WERI-Rb-1 (cell line): ENCODE results near the gene PPIF.

Experiments
- DNase-seq: peaks from one replicate; pipeline ENCODE4 v3.0.0-alpha.2; 2020
- H3K27ac ChIP-seq: fragments of 250-450 bp; sonication (Bioruptor Pico); 2 replicates; pipeline ENCODE4 v1.5.1; 2020; ENCODE audit warnings: mild to moderate bottlenecking, moderate library complexity
- H3K27me3 ChIP-seq: fragments of 250-450 bp; sonication (Bioruptor Pico); 2 replicates; pipeline ENCODE4 v1.5.1; 2021; ENCODE audit warnings: mild to moderate bottlenecking, low read depth, moderate library complexity; ENCODE audit not compliant: insufficient read depth, severe bottlenecking
- H3K36me3 ChIP-seq: fragments of 250-450 bp; sonication (Bioruptor Pico); 2 replicates; pipeline ENCODE4 v1.5.1; 2020; ENCODE audit warnings: mild to moderate bottlenecking, moderate library complexity
- H3K4me3 ChIP-seq: 2 replicates; pipeline ENCODE4 v1.5.1; 2011; ENCODE audit warnings: low read depth, mild to moderate bottlenecking, control low read depth, low read length
- H3K9me3 ChIP-seq: fragments of 250-450 bp; sonication (Bioruptor Pico); 2 replicates; pipeline ENCODE4 v1.5.1; 2021; ENCODE audit warnings: mild to moderate bottlenecking, moderate library complexity; ENCODE audit not compliant: severe bottlenecking
- TF ChIP-seq, protein P1 (sequence below): IDR thresholded peaks from 2 replicates; pipeline ENCODE4 v1.5.1; 2011; ENCODE audit warnings: low read depth, mild to moderate bottlenecking, control low read depth, inconsistent platforms, low read length

Gene PPIF

DNA sequence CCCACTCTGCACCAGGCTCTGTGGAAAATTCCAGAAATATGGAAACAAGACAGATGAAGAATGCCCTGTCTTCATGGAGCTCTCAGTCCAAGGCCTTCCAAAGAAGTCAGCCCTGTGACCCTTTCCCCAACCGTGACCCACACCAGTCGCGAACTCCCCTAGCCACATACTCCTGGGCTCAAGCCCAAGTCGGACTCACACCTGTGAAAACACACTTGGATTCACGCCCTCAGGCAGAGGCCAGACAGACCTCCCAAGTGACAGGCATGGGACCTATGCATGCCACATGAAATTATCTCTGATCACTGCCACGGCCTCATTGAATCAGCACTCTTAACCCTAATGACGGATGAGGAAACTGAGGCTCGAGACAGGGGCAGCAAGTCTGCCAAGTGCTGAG is 55.7 kb downstream of the PPIF start:
- H3K36me3 ChIP-seq = no peaks in the 10 kb centered on the region
- DNase-seq = no peak
- TF ChIP-seq, protein P1, sequence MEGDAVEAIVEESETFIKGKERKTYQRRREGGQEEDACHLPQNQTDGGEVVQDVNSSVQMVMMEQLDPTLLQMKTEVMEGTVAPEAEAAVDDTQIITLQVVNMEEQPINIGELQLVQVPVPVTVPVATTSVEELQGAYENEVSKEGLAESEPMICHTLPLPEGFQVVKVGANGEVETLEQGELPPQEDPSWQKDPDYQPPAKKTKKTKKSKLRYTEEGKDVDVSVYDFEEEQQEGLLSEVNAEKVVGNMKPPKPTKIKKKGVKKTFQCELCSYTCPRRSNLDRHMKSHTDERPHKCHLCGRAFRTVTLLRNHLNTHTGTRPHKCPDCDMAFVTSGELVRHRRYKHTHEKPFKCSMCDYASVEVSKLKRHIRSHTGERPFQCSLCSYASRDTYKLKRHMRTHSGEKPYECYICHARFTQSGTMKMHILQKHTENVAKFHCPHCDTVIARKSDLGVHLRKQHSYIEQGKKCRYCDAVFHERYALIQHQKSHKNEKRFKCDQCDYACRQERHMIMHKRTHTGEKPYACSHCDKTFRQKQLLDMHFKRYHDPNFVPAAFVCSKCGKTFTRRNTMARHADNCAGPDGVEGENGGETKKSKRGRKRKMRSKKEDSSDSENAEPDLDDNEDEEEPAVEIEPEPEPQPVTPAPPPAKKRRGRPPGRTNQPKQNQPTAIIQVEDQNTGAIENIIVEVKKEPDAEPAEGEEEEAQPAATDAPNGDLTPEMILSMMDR = no peak
- no peaks in the 10 kb centered on the region for H3K27me3 ChIP-seq
- no peak overlapping the region for H3K4me3 ChIP-seq
- no peak overlapping the region for H3K27ac ChIP-seq
- H3K9me3 ChIP-seq = no peaks in the 10 kb centered on the region

DNA sequence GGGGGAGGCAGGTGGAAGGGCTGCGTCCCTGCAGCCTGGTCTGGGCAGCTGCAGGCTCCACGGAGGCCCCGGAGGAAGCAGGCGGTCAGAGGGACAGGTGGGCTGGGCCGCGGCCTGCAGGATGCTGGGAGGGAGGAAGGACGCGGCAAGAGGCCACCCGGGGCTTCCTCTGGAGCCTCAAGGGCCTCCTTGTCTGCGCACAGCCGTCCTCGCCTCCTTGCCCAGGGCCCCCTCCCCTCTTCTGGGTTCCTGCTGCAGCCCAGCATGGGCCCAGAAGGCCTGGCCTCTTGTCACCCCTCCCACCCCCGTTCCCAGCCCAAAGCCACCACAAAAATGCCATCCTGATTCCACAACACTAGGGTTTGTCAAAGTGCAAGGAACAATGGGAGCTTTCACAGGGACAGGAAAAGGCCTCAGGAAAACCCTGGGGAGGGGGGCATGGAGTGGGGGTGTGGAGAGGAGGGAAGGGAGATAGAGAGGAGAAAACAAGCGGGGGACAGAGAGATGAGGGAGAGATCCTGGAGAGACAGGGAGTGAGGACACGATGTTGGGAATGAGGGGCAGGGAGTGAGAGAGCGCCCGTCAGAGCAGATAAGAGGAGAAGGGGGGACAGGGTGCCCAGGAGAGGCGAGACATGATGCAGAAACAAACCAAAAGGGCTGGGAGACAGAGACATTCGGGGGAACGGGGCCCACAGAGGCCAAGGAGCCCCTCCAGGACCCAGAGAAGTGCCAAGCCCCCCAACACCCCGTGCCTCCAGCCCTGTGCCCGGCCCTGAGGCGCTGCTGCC is 56.4 kb downstream of the PPIF start:
- Histone ChIP-seq H3K36me3 (no peaks in the 10 kb centered on the region), H3K4me3 (no peak overlapping the region), H3K27me3 (no peaks in the 10 kb centered on the region), H3K9me3 (no peaks in the 10 kb centered on the region), H3K27ac (no peak overlapping the region)
- DNase-seq = no peak
- TF ChIP-seq, protein P1 = no peak

DNA sequence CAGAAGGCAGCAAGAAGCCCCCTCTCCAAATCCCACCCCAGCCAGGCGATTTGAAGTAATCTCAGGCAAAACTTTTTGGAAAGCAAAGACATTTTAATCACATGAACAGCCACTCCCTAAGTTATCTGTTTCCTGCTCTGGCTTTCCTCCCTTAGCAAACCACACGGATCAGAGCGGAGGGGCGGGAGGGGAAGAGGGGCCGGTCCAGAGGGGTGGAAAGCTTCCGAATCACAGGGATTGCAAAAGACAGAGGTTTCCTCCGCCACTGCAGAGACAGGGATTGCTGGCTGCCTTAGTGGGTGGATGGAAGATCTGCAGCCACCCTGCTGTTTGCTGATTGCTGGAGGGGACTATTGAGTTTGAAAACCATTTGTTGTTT is 57.0 kb downstream of the PPIF start:
- Histone ChIP-seq H3K36me3 (no peaks in the 10 kb centered on the region), H3K27me3 (no peaks in the 10 kb centered on the region), H3K4me3 (no peak overlapping the region), H3K9me3 (no peaks in the 10 kb centered on the region), H3K27ac (no peak overlapping the region)
- DNase-seq = no peak
- TF ChIP-seq, protein P1 = no peak

- H3K27me3 ChIP-seq = no peaks in the 10 kb centered on the region
- TF ChIP-seq, protein P1 = no peak
- no peak overlapping the region for H3K4me3 ChIP-seq
- DNase-seq = no peak
- H3K36me3 ChIP-seq = no peaks in the 10 kb centered on the region
- H3K9me3 ChIP-seq = no peaks in the 10 kb centered on the region
- no peak overlapping the region for H3K27ac ChIP-seq
These were observed 57.4 kb downstream of the PPIF start for GRCh38 chr10:79404690-79405131.
